ENCODE results near the gene PDZK1.
"Not testable (repeated sequence)": the region's sequence is repeated elsewhere in the genome, so short reads cannot be mapped to it uniquely, and the experiment has no call there.

The PDZK1 gene

DNA sequence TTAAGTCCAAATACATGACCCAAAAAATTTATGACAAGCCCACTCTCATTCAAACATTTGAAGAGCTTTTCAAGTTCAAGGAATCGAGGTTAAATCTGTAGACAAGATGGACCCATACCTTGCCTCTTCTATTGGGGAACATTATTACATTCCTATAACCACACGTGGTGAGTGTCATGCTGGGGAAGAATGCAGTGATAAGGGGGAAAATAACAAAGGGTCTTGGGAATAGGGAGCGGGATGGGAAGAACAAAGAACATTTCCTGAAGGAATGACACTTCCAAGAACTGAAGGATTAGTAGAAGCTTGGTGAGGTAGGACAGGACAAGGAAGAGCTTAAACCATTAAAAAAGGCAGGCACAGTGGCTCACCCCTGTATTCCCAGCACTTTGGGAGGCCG is 18.8 kb downstream of the PDZK1 start:
- Histone ChIP-seq H3K27me3 (ENCODE audit: insufficient read depth, low read length, poor library complexity, severe bottlenecking) (no peaks in the 10 kb centered on the region), H3K4me1 (ENCODE audit: insufficient read depth, low read length, poor library complexity, severe bottlenecking) (peaks cover 10% of the 10 kb centered on the region), H3K79me2 (ENCODE audit: insufficient read depth, low read length) (no peaks in the 10 kb centered on the region), H4K20me1 (ENCODE audit: insufficient read depth, low read length, poor library complexity, severe bottlenecking) (no peaks in the 10 kb centered on the region), H2AFZ (ENCODE audit: low read length) (no peak overlapping the region), H3K4me3 (ENCODE audit: low read length, poor library complexity, severe bottlenecking) (no peak overlapping the region), H3F3A (ENCODE audit: low read depth) (no peaks in the 10 kb centered on the region), H3K4me2 (ENCODE audit: low read depth, low read length, poor library complexity, severe bottlenecking) (no peak overlapping the region), H3K36me3 (ENCODE audit: insufficient read depth, low read length) (no peaks in the 10 kb centered on the region), H3K9me2 (replicated peaks; ENCODE audit: low read depth, low read length) (no peaks in the 10 kb centered on the region), H3K9me3 (ENCODE audit: insufficient read depth, low read depth, low read length) (no peaks in the 10 kb centered on the region), H3K9ac (ENCODE audit: low read depth, low read length, poor library complexity, severe bottlenecking) (no peak overlapping the region)
- TF ChIP-seq, protein P1, sequence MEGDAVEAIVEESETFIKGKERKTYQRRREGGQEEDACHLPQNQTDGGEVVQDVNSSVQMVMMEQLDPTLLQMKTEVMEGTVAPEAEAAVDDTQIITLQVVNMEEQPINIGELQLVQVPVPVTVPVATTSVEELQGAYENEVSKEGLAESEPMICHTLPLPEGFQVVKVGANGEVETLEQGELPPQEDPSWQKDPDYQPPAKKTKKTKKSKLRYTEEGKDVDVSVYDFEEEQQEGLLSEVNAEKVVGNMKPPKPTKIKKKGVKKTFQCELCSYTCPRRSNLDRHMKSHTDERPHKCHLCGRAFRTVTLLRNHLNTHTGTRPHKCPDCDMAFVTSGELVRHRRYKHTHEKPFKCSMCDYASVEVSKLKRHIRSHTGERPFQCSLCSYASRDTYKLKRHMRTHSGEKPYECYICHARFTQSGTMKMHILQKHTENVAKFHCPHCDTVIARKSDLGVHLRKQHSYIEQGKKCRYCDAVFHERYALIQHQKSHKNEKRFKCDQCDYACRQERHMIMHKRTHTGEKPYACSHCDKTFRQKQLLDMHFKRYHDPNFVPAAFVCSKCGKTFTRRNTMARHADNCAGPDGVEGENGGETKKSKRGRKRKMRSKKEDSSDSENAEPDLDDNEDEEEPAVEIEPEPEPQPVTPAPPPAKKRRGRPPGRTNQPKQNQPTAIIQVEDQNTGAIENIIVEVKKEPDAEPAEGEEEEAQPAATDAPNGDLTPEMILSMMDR (conservative IDR thresholded peaks at IDR 0.05; ENCODE audit: low read length), result no peak
- no peak for TF ChIP-seq EZH2phosphoT487 (IDR thresholded peaks at IDR 0.05; ENCODE audit: borderline replicate concordance)

GRCh38 chr1:145686078-145686477 is 21.1 kb downstream of the PDZK1 start:
- H3K79me2 ChIP-seq (ENCODE audit: insufficient read depth, low read length); H3F3A ChIP-seq (ENCODE audit: low read depth); H3K9me3 ChIP-seq (ENCODE audit: insufficient read depth, low read depth, low read length); H3K4me2 ChIP-seq (ENCODE audit: low read depth, low read length, poor library complexity, severe bottlenecking); H3K27me3 ChIP-seq (ENCODE audit: insufficient read depth, low read length, poor library complexity, severe bottlenecking); H3K36me3 ChIP-seq (ENCODE audit: insufficient read depth, low read length); H3K9me2 ChIP-seq (replicated peaks; ENCODE audit: low read depth, low read length); H2AFZ ChIP-seq (ENCODE audit: low read length); H3K4me3 ChIP-seq (ENCODE audit: low read length, poor library complexity, severe bottlenecking); H3K9ac ChIP-seq (ENCODE audit: low read depth, low read length, poor library complexity, severe bottlenecking); H3K4me1 ChIP-seq (ENCODE audit: insufficient read depth, low read length, poor library complexity, severe bottlenecking); H4K20me1 ChIP-seq (ENCODE audit: insufficient read depth, low read length, poor library complexity, severe bottlenecking): not testable (repeated sequence)

GRCh38 chr1:145684858-145685257 is 22.3 kb downstream of the PDZK1 start:
- H3K9ac ChIP-seq (ENCODE audit: low read depth, low read length, poor library complexity, severe bottlenecking); H3K36me3 ChIP-seq (ENCODE audit: insufficient read depth, low read length); H3K9me2 ChIP-seq (replicated peaks; ENCODE audit: low read depth, low read length); H2AFZ ChIP-seq (ENCODE audit: low read length); H3K9me3 ChIP-seq (ENCODE audit: insufficient read depth, low read depth, low read length); H3K79me2 ChIP-seq (ENCODE audit: insufficient read depth, low read length); H3K27me3 ChIP-seq (ENCODE audit: insufficient read depth, low read length, poor library complexity, severe bottlenecking); H3K4me2 ChIP-seq (ENCODE audit: low read depth, low read length, poor library complexity, severe bottlenecking); H3F3A ChIP-seq (ENCODE audit: low read depth); H4K20me1 ChIP-seq (ENCODE audit: insufficient read depth, low read length, poor library complexity, severe bottlenecking); H3K4me3 ChIP-seq (ENCODE audit: low read length, poor library complexity, severe bottlenecking); H3K4me1 ChIP-seq (ENCODE audit: insufficient read depth, low read length, poor library complexity, severe bottlenecking): not testable (repeated sequence)

DNA sequence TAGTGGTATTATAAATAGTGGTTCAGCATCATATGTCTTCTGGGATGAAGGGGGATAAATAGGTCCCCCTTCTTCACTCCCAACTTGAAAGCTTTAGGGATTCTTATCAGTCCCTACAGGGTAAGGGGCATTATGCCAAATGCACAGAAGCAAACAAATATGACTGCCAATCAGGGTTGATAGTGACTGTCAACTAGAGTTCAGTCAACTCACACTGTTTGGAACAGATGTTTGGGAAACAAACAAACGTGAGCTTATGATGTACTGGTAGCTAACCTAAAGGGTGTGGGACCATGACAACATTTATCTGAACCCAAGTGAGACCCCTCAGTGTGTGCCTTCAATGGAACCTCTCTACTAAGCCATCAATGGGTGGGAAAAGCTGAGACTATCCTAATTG is 34.0 kb downstream of the PDZK1 start:
- H3K27me3 ChIP-seq (ENCODE audit: insufficient read depth, low read length, poor library complexity, severe bottlenecking); H3K4me1 ChIP-seq (ENCODE audit: insufficient read depth, low read length, poor library complexity, severe bottlenecking); H2AFZ ChIP-seq (ENCODE audit: low read length); H3K9me2 ChIP-seq (replicated peaks; ENCODE audit: low read depth, low read length); H3K4me3 ChIP-seq (ENCODE audit: low read length, poor library complexity, severe bottlenecking); H3K79me2 ChIP-seq (ENCODE audit: insufficient read depth, low read length); H3K9me3 ChIP-seq (ENCODE audit: insufficient read depth, low read depth, low read length); H3K4me2 ChIP-seq (ENCODE audit: low read depth, low read length, poor library complexity, severe bottlenecking); H4K20me1 ChIP-seq (ENCODE audit: insufficient read depth, low read length, poor library complexity, severe bottlenecking); H3K36me3 ChIP-seq (ENCODE audit: insufficient read depth, low read length); H3K9ac ChIP-seq (ENCODE audit: low read depth, low read length, poor library complexity, severe bottlenecking); H3F3A ChIP-seq (ENCODE audit: low read depth): not testable (repeated sequence)

DNA sequence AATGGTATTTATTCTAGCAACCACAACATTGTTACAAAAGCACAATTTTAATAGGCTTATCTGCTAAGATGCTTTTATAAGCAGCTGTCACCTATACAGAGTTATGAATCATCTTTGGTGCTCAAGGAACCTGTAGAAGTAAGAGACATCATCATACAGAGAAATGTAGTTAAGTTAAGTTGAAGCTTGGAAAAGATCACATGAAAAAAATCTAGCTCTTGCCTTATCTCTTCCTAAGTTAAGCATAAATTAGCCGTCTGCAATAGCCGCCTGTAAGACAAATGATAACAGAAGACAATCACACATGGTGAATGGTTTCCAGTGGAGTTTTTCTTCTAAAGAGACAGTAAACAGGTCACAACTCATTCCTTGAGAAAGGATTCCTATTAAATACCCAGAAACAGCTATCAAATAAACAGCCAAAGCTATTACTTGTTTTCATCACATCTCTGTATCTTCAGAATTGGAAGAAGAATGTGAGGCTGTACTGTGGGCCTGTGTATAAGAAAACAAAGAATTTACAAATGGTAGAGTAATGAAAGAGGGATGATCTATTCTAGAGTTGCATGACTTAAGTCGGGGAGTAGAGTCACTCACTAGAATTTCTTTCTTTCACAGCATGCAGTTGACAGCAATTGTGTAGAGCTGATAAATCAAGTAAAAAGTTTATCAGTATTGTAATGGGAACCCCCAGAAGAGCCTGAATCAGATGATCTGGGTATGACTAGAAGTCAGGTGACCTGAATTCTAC is 36.0 kb downstream of the PDZK1 start:
- H4K20me1 ChIP-seq (ENCODE audit: insufficient read depth, low read length, poor library complexity, severe bottlenecking); H3K79me2 ChIP-seq (ENCODE audit: insufficient read depth, low read length); H3K27me3 ChIP-seq (ENCODE audit: insufficient read depth, low read length, poor library complexity, severe bottlenecking); H3K4me1 ChIP-seq (ENCODE audit: insufficient read depth, low read length, poor library complexity, severe bottlenecking); H3F3A ChIP-seq (ENCODE audit: low read depth); H2AFZ ChIP-seq (ENCODE audit: low read length); H3K36me3 ChIP-seq (ENCODE audit: insufficient read depth, low read length); H3K9me2 ChIP-seq (replicated peaks; ENCODE audit: low read depth, low read length); H3K4me3 ChIP-seq (ENCODE audit: low read length, poor library complexity, severe bottlenecking); H3K4me2 ChIP-seq (ENCODE audit: low read depth, low read length, poor library complexity, severe bottlenecking); H3K9ac ChIP-seq (ENCODE audit: low read depth, low read length, poor library complexity, severe bottlenecking); H3K9me3 ChIP-seq (ENCODE audit: insufficient read depth, low read depth, low read length): not testable (repeated sequence)

DNA sequence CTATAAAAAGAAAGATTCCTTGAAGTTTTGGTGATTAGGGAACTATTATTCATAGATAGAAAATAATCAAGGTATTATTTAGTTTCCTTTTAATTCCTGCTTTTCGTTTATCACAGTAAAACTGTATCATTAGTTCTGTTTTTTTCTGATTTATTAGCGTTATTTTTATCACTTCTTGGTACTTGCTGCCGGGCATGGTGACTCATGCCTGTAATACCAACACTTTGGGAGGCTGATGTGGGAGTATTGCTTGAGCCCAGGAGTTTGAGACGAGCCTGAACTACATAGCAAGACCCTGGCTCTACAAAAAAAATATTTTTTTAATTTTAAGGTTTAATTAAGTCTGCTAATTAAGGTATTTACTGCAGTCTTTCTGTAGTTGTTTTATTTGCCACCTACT is 42.2 kb downstream of the PDZK1 start:
- not testable (repeated sequence) for H3K27me3 ChIP-seq (ENCODE audit: insufficient read depth, low read length, poor library complexity, severe bottlenecking); H2AFZ ChIP-seq (ENCODE audit: low read length); H3F3A ChIP-seq (ENCODE audit: low read depth); H3K79me2 ChIP-seq (ENCODE audit: insufficient read depth, low read length); H3K9ac ChIP-seq (ENCODE audit: low read depth, low read length, poor library complexity, severe bottlenecking); H4K20me1 ChIP-seq (ENCODE audit: insufficient read depth, low read length, poor library complexity, severe bottlenecking); H3K9me3 ChIP-seq (ENCODE audit: insufficient read depth, low read depth, low read length); H3K9me2 ChIP-seq (replicated peaks; ENCODE audit: low read depth, low read length); H3K4me2 ChIP-seq (ENCODE audit: low read depth, low read length, poor library complexity, severe bottlenecking); H3K36me3 ChIP-seq (ENCODE audit: insufficient read depth, low read length); H3K4me1 ChIP-seq (ENCODE audit: insufficient read depth, low read length, poor library complexity, severe bottlenecking); H3K4me3 ChIP-seq (ENCODE audit: low read length, poor library complexity, severe bottlenecking)

GRCh38 chr1:145662502-145662901 is 44.7 kb downstream of the PDZK1 start:
- H3K79me2 ChIP-seq (ENCODE audit: insufficient read depth, low read length); H3K4me2 ChIP-seq (ENCODE audit: low read depth, low read length, poor library complexity, severe bottlenecking); H3K27me3 ChIP-seq (ENCODE audit: insufficient read depth, low read length, poor library complexity, severe bottlenecking): not testable (repeated sequence)

More at GRCh38 chr1:145662502-145662901, 44.7 kb downstream of the PDZK1 start:
- H3K9me2 ChIP-seq (replicated peaks; ENCODE audit: low read depth, low read length); H2AFZ ChIP-seq (ENCODE audit: low read length); H3K4me3 ChIP-seq (ENCODE audit: low read length, poor library complexity, severe bottlenecking); H3F3A ChIP-seq (ENCODE audit: low read depth); H3K9me3 ChIP-seq (ENCODE audit: insufficient read depth, low read depth, low read length); H3K4me1 ChIP-seq (ENCODE audit: insufficient read depth, low read length, poor library complexity, severe bottlenecking); H3K9ac ChIP-seq (ENCODE audit: low read depth, low read length, poor library complexity, severe bottlenecking); H3K36me3 ChIP-seq (ENCODE audit: insufficient read depth, low read length); H4K20me1 ChIP-seq (ENCODE audit: insufficient read depth, low read length, poor library complexity, severe bottlenecking): not testable (repeated sequence)

All from Loucy (cell line).